ENCODE data around the gene TNS1. TPM values are rescaled to one million over a fixed set of nuclear protein-coding genes. Genes with fewer than 3 reads are reported as not detected.

The TNS1 gene
- total RNA-seq, 1 donor = 116 TPM

- no peak for DNase-seq (ENCODE audit: low read depth)
- H3K4me3 ChIP-seq (ENCODE audit: low read depth, low read length) = no peak overlapping the region
Observed at GRCh38 chr2:218005028-218005427, 2.2 kb upstream of the TNS1 start.

GRCh38 chr2:218003981-218004419 is 1.2 kb upstream of the TNS1 start:
- DNase-seq (ENCODE audit: low read depth) = peak; percentile 99

More at GRCh38 chr2:218005028-218005427, 2.2 kb upstream of the TNS1 start:
- TF ChIP-seq, protein P1, sequence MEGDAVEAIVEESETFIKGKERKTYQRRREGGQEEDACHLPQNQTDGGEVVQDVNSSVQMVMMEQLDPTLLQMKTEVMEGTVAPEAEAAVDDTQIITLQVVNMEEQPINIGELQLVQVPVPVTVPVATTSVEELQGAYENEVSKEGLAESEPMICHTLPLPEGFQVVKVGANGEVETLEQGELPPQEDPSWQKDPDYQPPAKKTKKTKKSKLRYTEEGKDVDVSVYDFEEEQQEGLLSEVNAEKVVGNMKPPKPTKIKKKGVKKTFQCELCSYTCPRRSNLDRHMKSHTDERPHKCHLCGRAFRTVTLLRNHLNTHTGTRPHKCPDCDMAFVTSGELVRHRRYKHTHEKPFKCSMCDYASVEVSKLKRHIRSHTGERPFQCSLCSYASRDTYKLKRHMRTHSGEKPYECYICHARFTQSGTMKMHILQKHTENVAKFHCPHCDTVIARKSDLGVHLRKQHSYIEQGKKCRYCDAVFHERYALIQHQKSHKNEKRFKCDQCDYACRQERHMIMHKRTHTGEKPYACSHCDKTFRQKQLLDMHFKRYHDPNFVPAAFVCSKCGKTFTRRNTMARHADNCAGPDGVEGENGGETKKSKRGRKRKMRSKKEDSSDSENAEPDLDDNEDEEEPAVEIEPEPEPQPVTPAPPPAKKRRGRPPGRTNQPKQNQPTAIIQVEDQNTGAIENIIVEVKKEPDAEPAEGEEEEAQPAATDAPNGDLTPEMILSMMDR (IDR thresholded peaks at IDR 0.05; ENCODE audit: insufficient read depth, low read length) = no peak

DNA sequence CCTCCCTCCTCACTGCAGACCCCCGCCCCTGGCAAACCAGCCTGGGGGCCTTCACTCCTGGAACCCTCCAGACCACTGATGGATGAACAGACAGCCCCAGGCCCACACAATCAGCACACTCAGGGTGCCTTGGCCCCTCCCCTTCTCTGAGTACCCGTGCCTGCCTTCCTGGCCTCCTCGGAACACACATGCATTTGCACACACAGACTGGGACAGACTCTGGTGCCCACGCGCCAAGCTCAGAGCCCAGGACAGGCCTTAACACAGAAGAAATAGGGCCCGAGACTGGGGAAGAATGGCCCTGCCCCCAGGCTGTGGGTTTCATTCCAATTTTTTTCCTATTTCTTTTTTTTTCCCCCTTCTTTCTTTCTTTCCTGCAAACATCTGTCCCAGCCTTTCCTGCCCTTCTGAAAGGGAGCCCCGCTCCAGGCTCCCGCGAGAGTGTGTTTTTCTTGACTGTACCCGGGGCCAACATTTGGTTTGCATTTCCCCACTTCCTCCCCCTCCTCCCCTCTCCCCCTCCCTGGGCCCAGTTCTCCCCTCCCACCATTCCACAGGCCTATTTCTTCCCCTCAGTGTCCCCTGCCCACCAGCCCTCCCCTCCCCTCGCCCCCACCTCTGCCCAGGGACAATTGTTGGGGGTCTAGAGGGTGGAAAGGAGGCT is 618 bp upstream of the TNS1 start:
- peak; percentile 92 for DNase-seq (ENCODE audit: low read depth)
- H3K4me3 ChIP-seq (ENCODE audit: low read depth, low read length) = peak overlapping the region; percentile 85
- TF ChIP-seq, protein P1 (IDR thresholded peaks at IDR 0.05; ENCODE audit: insufficient read depth, low read length) = no peak

More at GRCh38 chr2:218003981-218004419, 1.2 kb upstream of the TNS1 start:
- no peak overlapping the region for H3K4me3 ChIP-seq (ENCODE audit: low read depth, low read length)
- TF ChIP-seq, protein P1 (IDR thresholded peaks at IDR 0.05; ENCODE audit: insufficient read depth, low read length) = no peak

- H3K4me3 ChIP-seq (ENCODE audit: low read depth, low read length) = peak overlapping the region; percentile 85
- TF ChIP-seq, protein P1 (IDR thresholded peaks at IDR 0.05; ENCODE audit: insufficient read depth, low read length) = no peak
- no peak for DNase-seq (ENCODE audit: low read depth)
Observed at GRCh38 chr2:218002143-218002844, 501 bp downstream of the TNS1 start.

DNA sequence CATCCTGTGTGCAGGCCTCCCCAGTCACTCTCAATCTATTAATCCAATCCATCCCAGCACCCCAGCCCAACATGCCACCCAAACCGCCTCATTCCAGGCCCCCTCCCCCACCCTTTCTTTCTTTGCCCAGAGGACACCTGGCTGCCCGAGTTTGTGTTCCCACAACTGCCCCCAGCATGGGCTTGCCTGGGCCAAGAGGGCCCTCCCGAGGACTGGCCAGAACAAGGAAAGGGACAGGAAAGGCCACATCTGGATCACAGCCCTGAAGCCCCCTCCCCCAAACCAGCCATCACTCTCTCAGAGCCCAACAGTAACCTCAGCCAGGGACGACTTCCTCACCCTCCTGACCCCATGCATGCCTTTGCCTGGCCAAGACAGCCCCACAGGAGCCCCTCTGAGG is 1.2 kb downstream of the TNS1 start:
- no peak for DNase-seq (ENCODE audit: low read depth)
- TF ChIP-seq, protein P1 (IDR thresholded peaks at IDR 0.05; ENCODE audit: insufficient read depth, low read length) = no peak
- peak overlapping the region; percentile 85 for H3K4me3 ChIP-seq (ENCODE audit: low read depth, low read length)

DNA sequence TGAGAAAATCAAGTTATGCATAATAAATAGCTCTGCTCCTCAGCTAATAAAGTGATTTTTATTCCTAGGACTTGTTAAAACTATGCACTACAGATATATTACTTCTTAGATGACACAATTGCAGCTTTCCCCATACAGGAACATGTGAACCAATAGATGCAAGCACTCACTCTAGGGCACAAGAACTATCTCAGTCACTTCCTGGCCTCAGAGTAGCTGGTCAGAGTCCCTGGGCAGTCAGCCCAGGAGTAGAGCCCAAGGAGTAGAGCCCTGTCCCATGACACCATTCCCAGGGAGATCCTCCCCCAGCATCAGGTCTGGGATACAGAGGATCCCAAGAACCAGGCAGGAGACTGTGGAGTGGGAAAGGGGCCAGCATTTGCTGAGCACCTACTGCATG is 2.7 kb downstream of the TNS1 start:
- peak overlapping the region; percentile 85 for H3K4me3 ChIP-seq (ENCODE audit: low read depth, low read length)
- peak; percentile 86 for DNase-seq (ENCODE audit: low read depth)
- TF ChIP-seq, protein P1 (IDR thresholded peaks at IDR 0.05; ENCODE audit: insufficient read depth, low read length) = no peak

Measured in fibroblast of the aortic adventitia (primary cell).